ENCODE data around the gene COLEC11. TPM values are rescaled to one million over a fixed set of nuclear protein-coding genes. Genes with fewer than 3 reads are reported as not detected.

COLEC11 gene
- total RNA-seq, 2 experiments from 2014 or later: 0.38 TPM

DNA sequence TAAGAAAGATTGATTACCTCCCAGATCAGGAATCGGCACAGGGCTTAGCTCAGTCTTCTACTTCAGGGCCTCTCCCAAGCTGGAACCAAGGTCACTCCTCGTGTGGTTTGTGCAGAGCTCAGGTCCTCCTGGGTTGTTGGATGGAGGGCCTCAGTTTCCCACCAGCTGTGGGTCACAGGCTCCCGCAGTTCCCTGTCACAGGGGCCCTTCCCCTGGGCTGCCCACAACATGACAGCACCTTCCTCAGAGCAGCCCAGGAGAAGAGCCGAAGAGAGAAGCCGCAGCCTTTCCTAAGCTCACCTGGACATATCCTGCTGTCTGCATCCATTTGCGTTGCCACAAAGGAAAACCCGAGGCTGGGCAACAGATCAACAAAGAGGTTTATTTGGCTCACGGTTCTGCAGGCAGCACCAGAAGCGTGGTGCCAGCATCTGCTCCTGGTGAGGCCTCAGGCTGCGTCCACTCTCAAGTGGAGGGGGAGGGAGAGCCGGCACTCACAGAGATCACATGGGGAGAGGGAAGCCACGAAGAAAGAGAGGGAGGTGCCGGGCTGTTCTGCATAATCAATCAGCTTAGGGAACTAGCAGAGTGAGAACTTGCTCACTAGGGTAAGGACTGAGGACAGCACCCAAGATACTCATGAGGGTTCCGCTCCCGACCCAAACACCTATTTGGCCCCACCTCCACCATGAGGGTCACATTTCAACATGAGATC lies 50.1 kb downstream of the COLEC11 start:
- ChIA-PET POLR2A (no interaction called here), CTCF (interaction anchor here (1.7 kb wide), 1 partner anchor 51 kb away, joined by 3 read pairs; the partner anchor contains the start of gene COLEC11)

DNA sequence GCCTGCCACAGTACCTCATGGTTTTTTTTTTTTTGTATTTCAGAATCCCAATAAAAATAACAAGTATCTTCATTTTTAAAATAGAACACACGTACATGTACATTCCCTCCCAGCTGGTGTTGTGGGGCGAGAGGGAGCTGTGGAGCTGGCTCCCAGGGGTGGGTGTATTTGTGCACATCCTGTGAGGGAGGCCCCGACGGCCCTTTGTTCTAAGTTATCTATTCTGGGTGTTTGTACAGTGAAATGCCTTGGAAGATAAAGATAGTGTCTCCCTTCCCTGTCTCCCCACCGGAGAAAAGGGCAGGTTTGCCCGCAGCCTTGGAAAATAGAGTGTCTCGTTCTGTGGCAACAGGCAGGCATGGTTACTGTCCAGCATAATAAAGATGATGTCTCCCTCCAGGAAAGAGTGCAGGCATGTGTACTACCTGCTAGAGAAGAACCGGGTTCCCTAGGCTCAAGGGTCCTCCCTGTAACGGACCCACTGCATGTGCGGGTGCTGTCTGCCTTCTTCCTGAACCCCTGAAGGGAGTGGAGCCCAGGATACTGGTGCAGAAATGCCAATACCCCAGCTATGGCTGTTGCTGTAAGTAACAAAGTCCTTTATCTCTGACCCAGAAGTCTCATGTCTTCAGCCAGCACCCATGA lies 51.0 kb downstream of the COLEC11 start:
- CTCF ChIA-PET: interaction anchor here (1.7 kb wide), 1 partner anchor 51 kb away, joined by 3 read pairs; the partner anchor contains the start of gene COLEC11
- POLR2A ChIA-PET: no interaction called here

DNA sequence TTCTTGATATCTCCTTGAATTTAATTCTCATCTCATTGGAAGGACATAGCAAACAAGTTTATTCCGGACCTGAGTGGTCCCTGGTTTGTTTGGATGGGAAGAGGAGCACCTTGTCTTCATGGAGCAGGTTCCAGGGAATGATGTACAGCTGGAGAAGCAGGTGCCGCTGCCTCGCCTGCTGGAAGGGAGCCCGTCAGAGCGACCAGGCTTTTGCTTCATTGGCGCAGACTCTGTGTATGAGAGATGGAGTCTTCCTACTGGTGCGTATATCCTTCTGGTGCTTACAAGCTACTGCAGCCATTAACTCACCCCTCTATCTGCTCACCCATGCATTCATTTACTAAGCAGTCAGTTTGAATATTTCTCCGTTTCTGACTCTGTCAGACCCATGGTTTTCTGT lies 51.5 kb downstream of the COLEC11 start:
- POLR2A ChIA-PET: no interaction called here
- CTCF ChIA-PET: no interaction called here

DNA sequence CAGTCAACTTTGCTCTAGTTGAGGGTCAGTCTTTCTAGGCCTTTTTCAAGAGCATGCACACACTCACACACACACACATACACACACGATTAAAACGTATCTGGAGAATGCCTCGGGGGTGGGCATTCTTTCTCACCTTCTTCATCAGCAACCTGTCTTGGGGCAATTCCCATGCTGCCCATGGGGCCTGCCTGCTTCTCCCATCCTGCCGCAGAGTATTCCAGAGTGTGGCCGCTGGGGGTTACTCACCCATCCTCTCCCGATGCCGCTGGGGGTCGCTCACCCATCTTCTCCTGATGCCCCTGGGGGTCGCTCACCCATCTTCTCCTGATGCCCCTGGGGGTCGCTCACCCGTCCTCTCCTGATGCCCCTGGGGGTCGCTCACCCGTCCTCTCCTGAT lies 52.3 kb downstream of the COLEC11 start:
- POLR2A ChIA-PET: no interaction called here
- CTCF ChIA-PET: no interaction called here

DNA sequence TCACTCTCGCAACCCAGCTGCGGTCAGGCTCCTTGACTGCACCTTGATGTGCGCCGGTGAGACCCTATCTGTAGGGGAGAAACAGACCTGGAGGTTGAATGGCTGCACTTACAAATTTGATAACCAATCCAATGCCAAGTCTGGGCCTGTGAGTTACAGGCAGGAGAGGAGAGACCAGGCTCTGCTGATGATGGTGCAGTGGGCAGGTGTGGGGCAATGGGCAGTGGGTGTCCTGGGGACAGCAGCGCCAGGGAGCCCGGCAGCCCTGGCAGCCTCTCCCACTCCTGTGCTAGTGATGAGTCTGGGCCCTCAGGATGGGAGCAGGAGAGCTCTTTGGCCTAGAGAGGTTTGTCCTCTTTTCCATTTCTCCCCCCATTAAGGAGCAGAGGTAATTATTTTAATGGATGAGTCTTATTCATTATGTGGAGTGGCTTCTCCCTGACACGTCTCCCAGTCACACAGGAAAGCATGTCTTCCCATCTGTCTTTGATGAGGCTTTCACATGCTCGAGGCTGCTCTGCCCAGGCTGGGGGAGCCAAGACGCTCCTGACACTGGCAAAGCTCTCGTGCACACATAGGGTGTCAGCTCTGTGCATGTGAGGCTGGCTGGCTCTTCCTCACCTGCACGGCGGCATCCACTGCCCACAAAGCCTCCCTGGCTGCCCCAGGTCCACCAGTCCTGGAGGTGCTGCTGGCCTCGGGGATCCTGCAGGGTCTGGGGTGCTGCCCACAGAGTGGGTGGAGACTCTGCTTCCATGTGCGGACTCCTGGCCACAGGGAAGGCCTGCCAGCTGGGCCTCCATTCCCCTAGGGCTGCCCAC lies 53.1 kb downstream of the COLEC11 start:
- CTCF ChIA-PET: no interaction called here
- POLR2A ChIA-PET: no interaction called here

DNA sequence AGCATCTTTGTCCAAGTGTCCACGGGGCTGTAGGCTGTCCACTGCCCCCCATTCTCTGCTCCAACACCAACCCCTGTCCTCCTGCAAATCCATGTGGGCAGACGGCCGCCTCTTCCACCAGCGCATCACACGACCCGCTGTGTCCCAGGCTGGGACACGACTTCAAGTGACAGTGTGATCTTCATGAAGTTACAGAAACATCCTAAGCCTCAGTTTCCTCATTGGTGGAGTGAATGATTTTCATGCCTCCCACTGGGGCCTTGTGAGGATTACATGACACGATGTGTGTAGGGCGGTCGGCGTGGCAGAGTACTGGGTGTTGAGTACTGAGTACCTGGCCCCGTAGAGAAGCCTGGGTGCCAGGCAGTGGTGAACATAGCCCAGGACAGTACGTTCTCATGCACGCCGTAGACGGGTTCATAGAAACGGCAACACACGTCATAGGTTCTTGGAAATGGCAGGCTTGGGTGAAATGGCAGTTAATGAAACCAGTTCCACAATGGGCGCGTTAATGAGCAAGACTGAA lies 53.8 kb downstream of the COLEC11 start:
- POLR2A ChIA-PET: no interaction called here
- CTCF ChIA-PET: no interaction called here

DNA sequence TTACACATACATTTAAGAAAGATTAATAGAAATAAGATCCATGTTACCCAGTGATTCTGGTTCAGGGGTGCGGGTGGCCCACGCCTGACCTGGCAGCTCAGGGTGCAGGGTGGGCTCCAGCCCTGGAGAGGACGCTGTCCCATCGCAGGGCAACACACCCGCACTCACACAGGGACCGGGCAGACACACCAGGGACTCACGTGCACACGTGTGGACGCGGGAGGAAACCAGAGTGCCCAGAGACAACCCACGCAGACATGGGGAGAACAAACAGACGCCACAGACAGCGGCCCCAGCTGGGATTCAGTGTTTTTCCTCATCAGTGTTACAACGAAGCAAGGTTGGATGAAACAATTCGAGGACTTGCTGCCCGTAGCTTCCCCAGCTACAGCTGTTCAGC lies 54.7 kb downstream of the COLEC11 start:
- CTCF ChIA-PET: no interaction called here
- POLR2A ChIA-PET: no interaction called here

DNA sequence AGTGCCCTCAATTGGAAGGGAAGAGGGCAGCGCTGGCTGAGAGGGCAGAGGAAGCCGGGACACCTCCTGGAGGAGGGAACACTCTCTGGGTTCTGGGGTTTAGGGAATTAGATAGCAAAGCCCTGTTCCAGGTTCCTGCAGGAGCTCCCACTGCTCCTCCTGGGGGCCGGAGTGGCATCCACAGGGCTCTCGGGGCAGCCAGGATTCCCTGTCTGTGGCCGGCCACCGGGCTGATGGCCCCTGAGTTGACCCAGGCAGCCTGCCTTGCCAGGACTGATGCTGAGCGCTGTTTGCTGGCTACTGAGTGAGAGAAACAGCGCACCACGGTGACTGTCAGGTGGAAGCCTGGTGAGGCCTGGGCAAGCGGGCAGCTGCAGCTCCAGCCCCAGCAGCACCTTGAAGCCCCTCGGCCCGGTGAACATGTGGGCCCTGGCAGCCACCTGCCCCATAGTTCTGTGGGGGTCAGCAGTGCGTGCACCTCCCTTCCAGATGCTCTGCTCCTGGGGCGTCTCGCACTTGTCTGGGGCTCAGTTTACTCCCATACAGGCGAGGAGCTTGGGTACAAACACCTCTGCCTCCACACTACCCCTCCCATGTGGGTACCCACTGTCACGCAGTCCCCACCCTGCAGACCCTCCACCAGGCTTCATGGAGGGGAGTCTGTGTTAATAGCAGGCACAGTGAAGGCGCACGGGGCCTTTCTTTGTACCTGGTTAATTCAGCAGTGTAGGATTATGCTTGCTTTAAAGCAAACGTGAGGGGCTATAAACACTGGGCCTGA lies 55.4 kb downstream of the COLEC11 start:
- ChIA-PET POLR2A (no interaction called here), CTCF (interaction anchor here (0.6 to 3.2 kb wide), 7 partner anchors 11 to 227 kb away, joined by 3 to 19 read pairs (median 3); partner anchors contain the start of gene RNASEH1)

DNA sequence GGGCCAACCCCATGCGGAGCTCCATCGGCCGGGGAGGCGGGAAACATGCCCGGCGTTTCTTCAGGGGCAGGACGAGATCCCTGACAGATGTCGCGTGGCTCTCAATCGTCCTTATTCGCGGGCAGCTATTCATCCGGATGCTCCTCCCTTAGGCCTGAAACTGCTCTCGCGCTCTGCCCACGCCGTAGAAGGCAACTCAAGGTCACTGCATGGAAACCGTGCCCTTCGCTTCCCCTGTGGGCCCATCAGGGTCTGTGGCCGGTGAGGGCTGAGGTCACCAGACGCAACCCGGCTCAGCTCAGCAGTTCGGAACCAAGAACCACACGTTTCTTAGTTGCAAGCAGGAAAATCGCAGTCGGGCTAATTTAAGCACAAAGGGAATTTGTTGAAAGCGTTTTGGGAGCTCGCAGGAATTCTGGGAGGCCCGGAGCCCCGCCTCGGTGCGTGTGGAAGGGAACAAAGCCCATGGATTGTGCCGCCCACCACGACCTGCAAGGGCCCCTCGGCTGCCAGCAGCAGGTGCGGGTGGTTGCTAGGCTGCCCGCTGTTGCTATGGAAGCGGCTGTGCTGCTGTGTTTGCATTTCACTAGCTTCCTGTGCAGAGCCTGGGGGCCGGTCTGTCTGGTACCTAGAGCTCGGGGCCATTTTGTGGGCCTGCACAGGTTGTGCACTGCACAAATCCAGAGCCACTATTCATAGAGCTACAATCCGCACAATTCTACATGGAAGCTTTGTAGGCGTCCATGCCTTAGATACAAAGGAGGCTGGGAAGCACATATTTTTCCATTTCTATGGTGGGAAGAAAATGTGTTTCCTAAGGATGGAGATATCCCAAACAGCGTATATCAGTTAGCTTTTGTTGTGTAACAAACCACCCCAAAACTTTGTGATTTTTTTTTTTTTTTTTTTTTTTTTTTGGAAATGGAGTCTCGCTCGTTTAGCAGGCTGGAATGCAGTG lies 57.1 kb downstream of the COLEC11 start:
- ChIA-PET POLR2A (interaction anchor here (0.5 to 1.5 kb wide), 6 partner anchors 76 to 275 kb away, joined by 3 to 10 read pairs (median 4); partner anchors contain the start of genes ADI1, EIPR1 and RNASEH1), CTCF (interaction anchor here (0.7 to 3.2 kb wide), 15 partner anchors 10 to 1754 kb away, joined by 3 to 19 read pairs (median 3); partner anchors contain the start of gene TRAPPC12)

DNA sequence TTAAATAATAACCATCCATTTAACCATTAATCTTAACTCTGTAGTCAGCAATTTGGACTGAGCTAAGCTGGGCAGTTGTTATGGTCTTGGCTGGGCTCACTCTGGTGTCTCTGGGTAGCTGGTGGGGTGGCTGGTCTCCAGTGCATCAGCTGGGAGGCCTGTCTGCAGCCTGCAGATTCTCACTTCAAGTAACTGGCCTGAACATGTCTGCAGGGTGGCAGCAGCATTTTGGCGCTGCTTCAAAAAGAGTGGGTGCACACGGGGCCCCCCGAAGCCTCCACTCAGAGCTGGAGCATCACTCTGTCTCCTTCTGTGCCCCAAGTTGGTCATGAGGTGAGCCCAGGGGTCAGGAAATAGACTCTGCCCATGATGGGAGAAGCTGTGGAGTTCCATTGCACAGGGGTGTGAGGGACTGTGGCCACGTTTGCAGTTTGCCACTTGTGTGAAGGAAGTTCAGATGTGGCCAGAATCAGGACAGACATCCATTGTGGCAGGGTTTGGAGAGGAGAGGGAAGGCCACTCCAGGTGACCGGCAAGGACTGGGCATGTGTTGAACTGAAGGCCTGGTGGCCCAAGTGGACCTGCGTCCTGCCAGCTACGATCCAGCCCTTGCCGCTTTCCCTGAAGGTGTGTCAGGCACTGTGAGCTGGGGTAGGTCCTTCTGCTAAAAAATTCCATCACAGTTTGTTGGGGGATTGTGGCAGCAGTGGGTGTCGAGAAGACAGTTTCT lies 58.1 kb downstream of the COLEC11 start:
- ChIA-PET CTCF (interaction anchor here (1.4 to 3.2 kb wide), 3 partner anchors 49 to 230 kb away, joined by 3 to 19 read pairs (median 8); no protein-coding TSS in a partner anchor), POLR2A (interaction anchor here (1.5 kb wide), 1 partner anchor 77 kb away, joined by 5 read pairs; no protein-coding TSS in a partner anchor)

DNA sequence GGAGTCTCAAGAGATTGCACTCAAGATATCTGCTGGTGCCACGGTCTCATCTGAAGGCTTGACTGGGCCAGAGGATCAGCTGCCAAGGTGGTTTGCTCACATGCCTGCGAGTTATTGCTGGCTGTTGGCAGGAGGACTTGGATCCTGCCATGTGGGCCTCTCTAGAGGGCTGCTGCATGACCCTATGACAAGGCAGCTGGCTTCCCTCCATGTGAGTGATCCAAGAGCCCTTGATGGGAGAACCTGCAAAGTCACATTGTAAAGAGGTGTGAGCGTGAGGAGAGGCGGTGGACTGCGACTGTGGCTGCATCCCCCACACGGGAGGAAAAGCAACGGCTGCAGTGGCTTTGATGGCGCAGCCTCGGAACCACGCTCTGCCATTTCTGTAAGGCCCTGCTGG lies 59.1 kb downstream of the COLEC11 start:
- ChIA-PET POLR2A (no interaction called here), CTCF (interaction anchor here (1.4 kb wide), 1 partner anchor 80 kb away, joined by 3 read pairs; no protein-coding TSS in a partner anchor)

DNA sequence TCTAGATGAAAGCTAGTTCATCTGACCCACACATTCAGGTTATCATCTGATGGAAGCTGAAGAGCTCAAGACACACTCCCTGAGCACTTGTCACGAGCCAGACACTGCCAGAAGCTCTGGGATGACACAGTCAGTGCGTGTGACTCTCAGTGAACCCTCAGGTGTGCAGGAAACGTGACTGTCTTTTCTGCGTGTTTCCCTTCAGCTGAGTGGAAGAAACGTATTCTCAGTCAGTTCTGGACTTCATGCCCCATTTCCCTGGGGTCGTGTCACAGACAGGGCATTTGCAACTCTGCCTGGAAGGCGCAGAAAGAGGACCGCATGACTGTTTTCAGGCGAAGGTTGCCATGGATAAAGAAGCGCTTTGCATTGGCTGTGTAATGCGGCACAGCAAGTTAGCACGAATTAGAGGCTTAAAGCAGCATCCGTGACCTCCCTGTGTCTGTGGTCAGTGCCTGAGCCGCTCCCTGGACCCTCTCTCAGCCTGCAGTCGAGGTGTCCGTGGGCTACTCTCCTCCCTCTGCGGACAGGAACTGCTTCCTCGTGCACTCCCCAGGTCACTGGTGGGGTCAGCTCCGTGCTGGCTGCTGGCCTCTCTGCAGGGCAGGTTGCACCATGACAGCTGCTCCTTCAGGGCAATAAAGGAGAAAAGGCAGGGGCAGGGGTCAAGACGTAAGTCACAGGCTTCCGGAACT lies 59.8 kb downstream of the COLEC11 start:
- CTCF ChIA-PET: interaction anchor here (1.4 kb wide), 1 partner anchor 81 kb away, joined by 3 read pairs; no protein-coding TSS in a partner anchor
- POLR2A ChIA-PET: no interaction called here

DNA sequence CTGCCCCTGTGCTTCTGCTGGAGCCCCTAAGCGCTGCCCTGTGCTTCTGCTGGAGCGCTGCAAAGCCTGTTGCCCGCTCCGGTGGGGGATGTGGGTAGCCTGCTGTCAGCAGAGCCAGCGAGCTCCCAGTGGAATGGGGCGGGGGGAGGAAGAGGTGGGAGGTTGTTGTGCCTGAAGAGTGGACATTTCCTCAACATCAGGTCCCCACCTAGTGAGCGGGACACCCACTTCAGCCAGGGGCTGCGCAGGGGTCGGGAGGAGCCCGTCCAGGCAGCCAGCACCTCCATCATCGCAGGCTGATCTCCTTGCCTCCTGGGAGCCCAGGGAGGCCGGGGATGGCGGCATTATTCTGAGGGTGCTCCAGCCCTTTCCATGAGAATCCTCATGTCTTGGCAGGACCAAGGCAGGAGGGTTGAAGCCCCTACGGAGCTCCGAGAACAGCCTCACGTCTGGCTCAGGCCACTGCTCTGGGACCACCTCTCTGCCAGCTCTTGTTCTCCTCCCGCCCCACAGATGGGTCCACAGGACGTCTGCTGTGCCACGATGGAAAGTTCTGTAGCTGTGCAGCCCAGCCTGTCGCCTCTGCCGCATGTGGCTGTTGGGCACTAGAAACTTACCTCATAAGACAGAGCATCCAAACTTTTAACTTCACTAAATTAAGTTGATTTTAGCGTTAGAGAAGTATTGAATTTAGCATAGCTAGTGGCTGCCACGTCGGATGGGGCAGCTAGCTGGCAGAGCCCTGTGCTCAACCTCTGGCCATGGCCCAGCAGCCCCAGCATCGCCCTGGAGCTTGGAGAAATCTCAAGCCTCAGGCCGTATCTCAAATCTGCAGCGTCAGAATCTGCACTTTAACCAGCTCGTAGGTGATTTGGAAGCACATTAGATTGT lies 61.2 kb downstream of the COLEC11 start:
- POLR2A ChIA-PET: interaction anchor here (0.6 kb wide), 1 partner anchor 1516 kb away, joined by 3 read pairs; no protein-coding TSS in a partner anchor
- CTCF ChIA-PET: interaction anchor here (0.8 to 0.9 kb wide), 2 partner anchors 163 to 233 kb away, joined by 3 read pairs; no protein-coding TSS in a partner anchor

DNA sequence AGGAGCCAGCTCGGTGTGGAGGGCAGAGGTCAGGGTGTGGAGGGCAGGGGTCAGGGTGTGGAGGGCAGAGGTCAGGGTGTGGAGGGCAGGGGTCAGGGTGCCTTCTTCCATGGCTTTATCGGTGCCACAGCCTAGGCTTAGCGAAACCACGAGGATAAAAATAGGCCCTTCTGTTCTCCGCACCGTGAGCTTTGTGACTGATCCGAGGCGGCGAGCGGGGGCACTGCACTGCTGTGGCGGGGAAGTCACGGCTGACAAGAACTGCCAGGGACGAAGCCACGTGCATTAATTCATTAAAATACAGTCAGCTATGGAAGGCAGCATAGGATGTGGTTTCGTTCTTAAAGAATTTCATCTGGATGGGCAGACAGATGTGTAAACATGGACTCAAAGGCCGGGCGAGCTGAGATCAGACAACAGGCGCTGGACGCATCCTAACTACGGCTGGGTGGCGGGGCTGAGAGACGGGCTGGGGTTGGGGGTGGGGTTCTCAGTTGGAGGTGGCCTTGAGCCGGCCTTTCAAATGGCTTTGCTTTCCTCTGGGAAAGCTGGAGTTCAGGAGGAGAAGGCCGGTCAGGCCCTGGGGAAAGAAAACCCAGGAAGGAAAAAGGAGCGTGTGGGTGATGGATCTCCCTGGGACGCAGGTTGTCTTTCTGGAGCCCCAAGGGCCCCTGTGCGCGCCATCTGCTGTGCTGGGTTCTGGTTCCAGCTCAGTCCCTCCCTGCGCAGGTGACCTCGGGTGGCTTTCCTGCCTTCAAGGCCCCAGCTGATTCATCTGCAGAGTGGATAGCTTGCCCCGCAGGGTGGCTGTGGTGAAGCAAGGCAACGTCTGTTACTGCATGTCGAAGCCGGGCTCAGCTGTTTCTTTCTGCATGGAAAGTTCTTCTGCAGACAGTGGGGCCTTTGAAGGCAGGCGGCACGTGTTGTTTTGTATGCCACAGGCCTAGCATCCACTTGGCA lies 62.1 kb downstream of the COLEC11 start:
- ChIA-PET CTCF (interaction anchor here (0.8 kb wide), 1 partner anchor 164 kb away, joined by 3 read pairs; no protein-coding TSS in a partner anchor), POLR2A (no interaction called here)

Measured in activated CD8-positive, alpha-beta memory T cell treated with anti-CD3 and anti-CD28 coated beads for 36 hours (primary cell).